Measurements from ENCODE around the gene F8.
"Not testable (repeated sequence)": the region's sequence is repeated elsewhere in the genome, so short reads cannot be mapped to it uniquely, and the experiment has no call there.

Gene F8

DNA sequence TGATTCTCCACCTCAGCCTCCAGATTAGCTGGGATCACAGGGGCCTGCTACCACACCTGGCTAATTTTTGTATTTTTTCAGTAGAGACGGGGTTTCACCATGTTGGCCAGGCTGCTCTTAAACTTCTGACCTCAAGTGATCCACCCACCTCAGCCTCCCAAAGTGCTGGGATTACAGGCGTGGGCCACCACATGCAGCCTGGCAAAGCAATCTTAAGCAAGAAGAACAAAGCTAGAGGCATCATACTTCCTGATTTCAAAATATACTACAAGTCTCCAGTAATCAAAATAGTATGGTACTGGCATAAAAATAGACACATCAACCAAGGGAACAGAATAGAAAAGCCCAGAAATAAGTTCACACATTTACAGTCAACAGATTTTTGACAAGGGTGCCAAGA lies 149.2 kb downstream of the F8 start:
- TF ChIP-seq, protein P1, sequence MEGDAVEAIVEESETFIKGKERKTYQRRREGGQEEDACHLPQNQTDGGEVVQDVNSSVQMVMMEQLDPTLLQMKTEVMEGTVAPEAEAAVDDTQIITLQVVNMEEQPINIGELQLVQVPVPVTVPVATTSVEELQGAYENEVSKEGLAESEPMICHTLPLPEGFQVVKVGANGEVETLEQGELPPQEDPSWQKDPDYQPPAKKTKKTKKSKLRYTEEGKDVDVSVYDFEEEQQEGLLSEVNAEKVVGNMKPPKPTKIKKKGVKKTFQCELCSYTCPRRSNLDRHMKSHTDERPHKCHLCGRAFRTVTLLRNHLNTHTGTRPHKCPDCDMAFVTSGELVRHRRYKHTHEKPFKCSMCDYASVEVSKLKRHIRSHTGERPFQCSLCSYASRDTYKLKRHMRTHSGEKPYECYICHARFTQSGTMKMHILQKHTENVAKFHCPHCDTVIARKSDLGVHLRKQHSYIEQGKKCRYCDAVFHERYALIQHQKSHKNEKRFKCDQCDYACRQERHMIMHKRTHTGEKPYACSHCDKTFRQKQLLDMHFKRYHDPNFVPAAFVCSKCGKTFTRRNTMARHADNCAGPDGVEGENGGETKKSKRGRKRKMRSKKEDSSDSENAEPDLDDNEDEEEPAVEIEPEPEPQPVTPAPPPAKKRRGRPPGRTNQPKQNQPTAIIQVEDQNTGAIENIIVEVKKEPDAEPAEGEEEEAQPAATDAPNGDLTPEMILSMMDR (IDR thresholded peaks at IDR 0.05; ENCODE audit: control insufficient read depth, extremely low read depth, insufficient read depth), result no peak

GRCh38 chrX:154868522-154868921 lies 154.0 kb downstream of the F8 start:
- not testable (repeated sequence) for H3K4me3 ChIP-seq (ENCODE audit: low read depth, low read length); DNase-seq (ENCODE audit: low read depth)

More for the DNA sequence above, 149.2 kb downstream of the F8 start:
- no peak for DNase-seq (ENCODE audit: low read depth)
- H3K4me3 ChIP-seq (ENCODE audit: low read depth, low read length), result no peak overlapping the region

GRCh38 chrX:154855256-154855655 lies 167.3 kb downstream of the F8 start:
- DNase-seq (ENCODE audit: low read depth), result no peak
- H3K4me3 ChIP-seq (ENCODE audit: low read depth, low read length), result no peak overlapping the region
- TF ChIP-seq, protein P1 (IDR thresholded peaks at IDR 0.05; ENCODE audit: control insufficient read depth, extremely low read depth, insufficient read depth), result no peak

GRCh38 chrX:154850957-154851611 lies 171.4 kb downstream of the F8 start:
- no peak overlapping the region for H3K4me3 ChIP-seq (ENCODE audit: low read depth, low read length)
- no peak for DNase-seq (ENCODE audit: low read depth)
- TF ChIP-seq, protein P1 (IDR thresholded peaks at IDR 0.05; ENCODE audit: control insufficient read depth, extremely low read depth, insufficient read depth), result no peak

DNA sequence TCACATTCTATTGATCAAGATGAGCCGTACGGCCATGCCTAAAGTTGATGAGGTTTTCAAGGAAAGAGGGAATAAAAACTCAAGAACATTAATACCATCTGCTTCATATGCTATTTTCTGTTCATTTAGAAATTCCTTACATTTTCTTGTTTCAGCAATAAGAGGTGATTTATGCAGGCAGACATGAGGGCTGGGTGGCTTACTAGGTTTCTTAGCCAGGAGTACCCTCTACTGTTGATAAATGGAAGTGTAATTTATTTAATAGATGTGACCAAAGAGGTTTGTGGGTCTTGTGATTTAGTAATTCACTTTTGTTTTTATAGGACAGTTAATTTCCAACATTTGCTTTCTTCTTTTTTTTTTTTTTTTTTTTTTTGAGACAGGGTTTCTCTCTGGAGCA lies 181.7 kb downstream of the F8 start:
- TF ChIP-seq, protein P1 (IDR thresholded peaks at IDR 0.05; ENCODE audit: control insufficient read depth, extremely low read depth, insufficient read depth), result peak; percentile 43
- peak; percentile 8 for DNase-seq (ENCODE audit: low read depth)
- no peak overlapping the region for H3K4me3 ChIP-seq (ENCODE audit: low read depth, low read length)

DNA sequence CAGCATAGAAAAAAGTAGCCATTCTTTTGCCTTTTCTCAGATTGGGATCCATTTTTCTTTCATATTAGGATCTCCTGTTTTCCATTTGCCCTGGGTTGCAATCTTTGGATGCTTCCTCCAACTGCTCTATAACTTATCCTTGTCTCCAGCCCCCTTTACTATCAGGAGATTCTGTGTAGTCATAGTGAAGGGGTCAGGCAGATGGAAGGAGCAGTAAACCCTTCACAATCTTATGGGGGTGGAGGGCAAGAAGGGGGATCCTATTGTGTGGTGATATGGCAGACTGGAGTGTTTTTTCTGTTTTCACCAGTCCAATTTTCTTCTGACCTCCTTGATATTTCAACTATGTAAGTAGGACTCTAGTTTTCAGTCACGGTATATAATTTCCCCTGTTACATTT lies 186.4 kb downstream of the F8 start:
- TF ChIP-seq, protein P1 (IDR thresholded peaks at IDR 0.05; ENCODE audit: control insufficient read depth, extremely low read depth, insufficient read depth), result no peak
- no peak for DNase-seq (ENCODE audit: low read depth)
- H3K4me3 ChIP-seq (ENCODE audit: low read depth, low read length), result no peak overlapping the region

GRCh38 chrX:154834562-154834961 lies 188.0 kb downstream of the F8 start, which contains the start of gene SMIM9:
TSS of gene SMIM9 (minus strand) at chrX:154834662. CDS start at chrX:154830856, 3,806 bp downstream.
- TF ChIP-seq, protein P1 (IDR thresholded peaks at IDR 0.05; ENCODE audit: control insufficient read depth, extremely low read depth, insufficient read depth), result no peak
- no peak within 1 kb of the TSS for H3K4me3 ChIP-seq (ENCODE audit: low read depth, low read length)
- DNase-seq (ENCODE audit: low read depth), result no peak

Data from LNCaP clone FGC (cell line).